22Rv1 (cell line): ENCODE measurements around the gene CHD6.

Experiments
- ZFX ChIP-seq: fragments of 450-650 bp; IDR thresholded peaks from 2 replicates; pipeline ENCODE4 v1.6.1; 2017; ENCODE audit warnings: antibody characterized with exemption, borderline replicate concordance
- TF ChIP-seq, protein P1 (sequence below): fragments of 450-650 bp; IDR thresholded peaks from 2 replicates; pipeline ENCODE4 v1.5.1; 2017; ENCODE audit warnings: mild to moderate bottlenecking

- TF ChIP-seq, protein P1, sequence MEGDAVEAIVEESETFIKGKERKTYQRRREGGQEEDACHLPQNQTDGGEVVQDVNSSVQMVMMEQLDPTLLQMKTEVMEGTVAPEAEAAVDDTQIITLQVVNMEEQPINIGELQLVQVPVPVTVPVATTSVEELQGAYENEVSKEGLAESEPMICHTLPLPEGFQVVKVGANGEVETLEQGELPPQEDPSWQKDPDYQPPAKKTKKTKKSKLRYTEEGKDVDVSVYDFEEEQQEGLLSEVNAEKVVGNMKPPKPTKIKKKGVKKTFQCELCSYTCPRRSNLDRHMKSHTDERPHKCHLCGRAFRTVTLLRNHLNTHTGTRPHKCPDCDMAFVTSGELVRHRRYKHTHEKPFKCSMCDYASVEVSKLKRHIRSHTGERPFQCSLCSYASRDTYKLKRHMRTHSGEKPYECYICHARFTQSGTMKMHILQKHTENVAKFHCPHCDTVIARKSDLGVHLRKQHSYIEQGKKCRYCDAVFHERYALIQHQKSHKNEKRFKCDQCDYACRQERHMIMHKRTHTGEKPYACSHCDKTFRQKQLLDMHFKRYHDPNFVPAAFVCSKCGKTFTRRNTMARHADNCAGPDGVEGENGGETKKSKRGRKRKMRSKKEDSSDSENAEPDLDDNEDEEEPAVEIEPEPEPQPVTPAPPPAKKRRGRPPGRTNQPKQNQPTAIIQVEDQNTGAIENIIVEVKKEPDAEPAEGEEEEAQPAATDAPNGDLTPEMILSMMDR, result no peak
- TF ChIP-seq ZFX, result no peak
Measured at GRCh38 chr20:41551011-41551705, 67.0 kb downstream of the CHD6 start.
